Suprapubic skin (tissue), 4 donors: ENCODE data around the gene PARVB. TPM values are rescaled to one million over a fixed set of nuclear protein-coding genes. Genes with fewer than 3 reads are reported as not detected.

Experiments used
- DNase-seq, 2 donors: peaks; one replicate each; pipeline ENCODE4 v3.0.0-alpha.2; 2019; ENCODE audit warnings: low spot score in 2 of 2
- H3K27ac ChIP-seq: fragments of 200-600 bp; sonication (generic); one replicate; pipeline ENCODE4 v1.5.1; 2019
- H3K27me3 ChIP-seq: fragments of 200-600 bp; sonication (generic); one replicate; pipeline ENCODE4 v1.5.1; 2019
- H3K36me3 ChIP-seq: fragments of 200-600 bp; sonication (generic); one replicate; pipeline ENCODE4 v1.5.1; 2019
- H3K4me1 ChIP-seq: fragments of 200-600 bp; sonication (generic); one replicate; pipeline ENCODE4 v1.5.1; 2019
- H3K4me3 ChIP-seq: fragments of 200-600 bp; sonication (generic); one replicate; pipeline ENCODE4 v1.5.1; 2019; ENCODE audit warnings: mild to moderate bottlenecking
- H3K9me3 ChIP-seq: fragments of 200-600 bp; sonication (generic); one replicate; pipeline ENCODE4 v1.5.1; 2019
- EP300 ChIP-seq: sonication (generic); formaldehyde crosslinking; IDR thresholded peaks from one replicate; pipeline ENCODE4 v1.6.1; 2017; ENCODE audit warnings: antibody characterized with exemption
- POLR2A ChIP-seq, 2 donors: fragments of 450-650 bp; IDR thresholded peaks; one replicate each; pipeline ENCODE4 v1.6.1; 2017; ENCODE audit warnings: antibody characterized with exemption in 2 of 2, mild to moderate bottlenecking in 2 of 2, moderate library complexity in 2 of 2
- POLR2AphosphoS5 ChIP-seq, 3 donors: sonication (generic); formaldehyde crosslinking; IDR thresholded peaks; one replicate each; pipeline ENCODE4 v1.6.1; 2017; ENCODE audit warnings: antibody characterized with exemption in 3 of 3
- WGBS: methylation state at CpG from one replicate; pipeline ENCODE4 v1.1.5; 2018; 5-methylcytosine and 5-hydroxymethylcytosine counted together
- total RNA-seq, 4 donors: library from RNA; depleted of rRNA; stranded (reverse); fragments of >200 nt; gene quantifications; one replicate each; pipeline ENCODE4 v1.1.0, GENCODE V29; 2016
- TF ChIP-seq, protein P1 (sequence below), 2 donors: fragments of 200-600 bp in 1 of 2; fragments of 450-650 bp in 1 of 2; sonication (generic) in 1 of 2; IDR thresholded peaks; one replicate each; pipeline ENCODE4 v1.5.1; 2016 to 2019; ENCODE audit warnings: antibody characterized with exemption in 2 of 2, mild to moderate bottlenecking in 1 of 2, moderate library complexity in 1 of 2

PARVB gene
- total RNA-seq, 4 donors from 2014 or later = 9.7 to 17.8 (median 13.3) TPM

DNA sequence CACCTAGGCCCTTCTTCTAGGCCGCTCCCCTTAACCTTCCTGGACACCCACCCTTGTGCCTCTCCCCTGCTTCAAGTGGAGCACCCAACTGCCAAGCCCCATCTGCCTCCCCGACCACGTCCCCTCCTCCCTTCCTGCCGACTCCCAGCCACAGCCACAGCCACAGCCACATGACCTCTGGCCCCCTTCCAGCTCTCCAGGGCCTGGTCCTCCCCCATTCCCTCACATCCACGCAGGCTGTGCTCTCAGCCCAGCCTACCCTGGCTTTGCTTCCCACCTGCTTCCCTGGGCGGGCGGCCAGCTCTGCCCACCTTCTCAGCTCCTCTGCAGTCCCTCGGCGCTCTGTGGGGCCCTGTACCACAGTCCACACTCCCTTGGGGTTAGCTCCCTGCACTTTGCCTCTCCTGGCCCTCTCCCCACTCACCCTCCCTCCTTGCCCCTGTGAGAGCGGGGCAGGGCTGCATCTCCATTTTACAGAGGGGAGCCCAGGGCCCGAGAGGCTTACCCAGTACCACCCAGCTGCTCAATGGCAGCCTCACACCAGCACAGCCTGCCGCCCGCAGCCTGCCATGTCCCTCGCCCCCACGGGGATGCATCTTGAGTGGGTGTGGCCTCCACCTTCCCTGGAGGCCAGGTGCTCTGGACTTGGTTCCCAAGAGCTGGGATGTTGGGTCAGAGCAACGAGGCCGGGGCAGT is 176.9 kb downstream of the PARVB start:
- H3K4me1 ChIP-seq = no peaks in the 10 kb centered on the region
- no peaks in the 10 kb centered on the region for H3K36me3 ChIP-seq
- peaks cover 34% of the 10 kb centered on the region for H3K27me3 ChIP-seq
- no peak overlapping the region for H3K4me3 ChIP-seq
- WGBS = 79% methylated on average over 13 of the region's 17 CpGs
- no peak for DNase-seq
- no peak overlapping the region for H3K27ac ChIP-seq
- TF ChIP-seq POLR2AphosphoS5 (IDR thresholded peaks at IDR 0.05) (no peak), POLR2A (IDR thresholded peaks at IDR 0.05) (no peak), EP300 (no peak)
- TF ChIP-seq, protein P1, sequence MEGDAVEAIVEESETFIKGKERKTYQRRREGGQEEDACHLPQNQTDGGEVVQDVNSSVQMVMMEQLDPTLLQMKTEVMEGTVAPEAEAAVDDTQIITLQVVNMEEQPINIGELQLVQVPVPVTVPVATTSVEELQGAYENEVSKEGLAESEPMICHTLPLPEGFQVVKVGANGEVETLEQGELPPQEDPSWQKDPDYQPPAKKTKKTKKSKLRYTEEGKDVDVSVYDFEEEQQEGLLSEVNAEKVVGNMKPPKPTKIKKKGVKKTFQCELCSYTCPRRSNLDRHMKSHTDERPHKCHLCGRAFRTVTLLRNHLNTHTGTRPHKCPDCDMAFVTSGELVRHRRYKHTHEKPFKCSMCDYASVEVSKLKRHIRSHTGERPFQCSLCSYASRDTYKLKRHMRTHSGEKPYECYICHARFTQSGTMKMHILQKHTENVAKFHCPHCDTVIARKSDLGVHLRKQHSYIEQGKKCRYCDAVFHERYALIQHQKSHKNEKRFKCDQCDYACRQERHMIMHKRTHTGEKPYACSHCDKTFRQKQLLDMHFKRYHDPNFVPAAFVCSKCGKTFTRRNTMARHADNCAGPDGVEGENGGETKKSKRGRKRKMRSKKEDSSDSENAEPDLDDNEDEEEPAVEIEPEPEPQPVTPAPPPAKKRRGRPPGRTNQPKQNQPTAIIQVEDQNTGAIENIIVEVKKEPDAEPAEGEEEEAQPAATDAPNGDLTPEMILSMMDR (IDR thresholded peaks at IDR 0.05) = no peak
- no peaks in the 10 kb centered on the region for H3K9me3 ChIP-seq

DNA sequence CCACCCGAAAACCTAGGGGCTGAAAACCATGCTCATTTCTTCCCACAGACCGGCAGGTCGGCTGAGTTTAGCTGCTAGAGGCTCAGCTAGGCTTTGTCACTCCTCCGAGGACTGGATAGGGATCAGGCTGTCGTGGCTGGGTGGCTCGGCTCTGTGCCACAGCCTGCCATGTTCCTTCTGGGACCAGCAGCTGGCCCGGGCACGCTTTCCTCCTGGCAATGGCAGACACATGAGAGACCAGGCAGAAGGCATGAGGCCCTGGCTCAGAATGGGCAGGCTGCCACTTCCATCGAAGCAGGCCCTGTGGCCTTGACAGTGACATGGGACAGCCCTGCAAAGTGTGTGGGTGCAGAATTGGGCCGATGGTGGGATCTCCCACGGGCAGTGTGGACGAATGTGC is 177.6 kb downstream of the PARVB start:
- Histone ChIP-seq H3K36me3 (no peaks in the 10 kb centered on the region), H3K27me3 (peaks cover 28% of the 10 kb centered on the region), H3K27ac (no peak overlapping the region), H3K4me3 (no peak overlapping the region), H3K4me1 (no peaks in the 10 kb centered on the region), H3K9me3 (no peaks in the 10 kb centered on the region)
- WGBS = 68% methylated on average over 6 of the region's 12 CpGs
- no peak for DNase-seq
- TF ChIP-seq, protein P1 (IDR thresholded peaks at IDR 0.05) = no peak
- TF ChIP-seq POLR2A (IDR thresholded peaks at IDR 0.05) (no peak), EP300 (no peak), POLR2AphosphoS5 (IDR thresholded peaks at IDR 0.05) (no peak)

DNA sequence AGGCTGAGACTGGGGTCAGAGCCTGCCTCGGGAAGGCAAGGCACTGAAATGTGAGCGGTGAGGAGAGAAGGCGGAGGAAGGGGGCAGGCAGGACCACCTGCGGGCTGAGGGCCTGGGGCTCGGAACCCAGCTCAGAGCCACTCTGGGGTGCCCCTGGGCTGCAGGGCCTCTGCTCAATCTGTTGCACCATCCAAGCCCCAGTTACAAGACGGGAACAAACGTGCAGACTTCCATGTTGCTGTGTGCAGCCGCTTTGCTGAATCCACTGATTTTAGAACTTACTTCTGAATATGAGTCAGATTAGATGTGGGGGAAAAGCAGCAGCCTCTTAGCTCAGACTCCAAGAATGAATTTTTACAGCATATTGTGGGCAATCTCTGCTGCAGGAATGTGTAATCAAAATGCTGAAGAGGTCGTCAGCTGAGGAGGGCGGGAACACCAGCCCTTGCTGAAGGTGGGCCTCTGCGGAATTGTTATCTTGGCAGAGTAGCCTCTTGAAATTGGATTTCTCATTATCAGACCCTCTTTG is 178.2 kb downstream of the PARVB start:
- WGBS = 64% methylated on average over 10 of the region's 11 CpGs
- Histone ChIP-seq H3K9me3 (no peaks in the 10 kb centered on the region), H3K27me3 (peaks cover 22% of the 10 kb centered on the region), H3K27ac (no peak overlapping the region), H3K4me3 (no peak overlapping the region), H3K4me1 (no peaks in the 10 kb centered on the region), H3K36me3 (no peaks in the 10 kb centered on the region)
- peak in 1 of 2 donors; percentile 27 for DNase-seq
- TF ChIP-seq, protein P1 (IDR thresholded peaks at IDR 0.05) = no peak
- TF ChIP-seq EP300 = no peak
- TF ChIP-seq POLR2AphosphoS5 (IDR thresholded peaks at IDR 0.05) = no peak
- TF ChIP-seq POLR2A (IDR thresholded peaks at IDR 0.05) = no peak

DNA sequence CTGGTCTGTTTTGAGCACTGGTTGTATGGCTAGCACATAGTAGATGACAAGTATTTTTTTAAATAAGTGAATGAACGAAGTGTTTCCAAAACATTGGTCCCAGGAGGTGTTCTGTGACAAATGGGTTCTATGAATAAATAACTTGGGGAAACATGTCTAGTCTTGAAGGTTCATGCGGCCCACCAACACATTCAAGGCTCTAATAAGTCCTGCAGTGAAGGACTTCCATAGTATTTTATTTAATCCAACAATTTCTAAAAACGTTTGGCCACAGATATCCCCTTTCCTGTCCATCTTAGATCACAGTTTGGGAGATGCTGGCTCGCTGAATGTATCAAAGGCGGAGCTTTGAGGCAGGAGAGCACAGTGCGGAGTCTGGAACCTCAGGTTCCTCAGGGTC is 179.1 kb downstream of the PARVB start:
- 83% methylated on average over 6 of the region's 6 CpGs for WGBS
- TF ChIP-seq, protein P1 (IDR thresholded peaks at IDR 0.05) = no peak
- TF ChIP-seq POLR2AphosphoS5 (IDR thresholded peaks at IDR 0.05) (no peak), EP300 (no peak), POLR2A (IDR thresholded peaks at IDR 0.05) (no peak)
- Histone ChIP-seq H3K9me3 (no peaks in the 10 kb centered on the region), H3K4me1 (no peaks in the 10 kb centered on the region), H3K27ac (no peak overlapping the region), H3K36me3 (no peaks in the 10 kb centered on the region), H3K4me3 (no peak overlapping the region), H3K27me3 (peaks cover 20% of the 10 kb centered on the region)
- DNase-seq = peak in 1 of 2 donors; percentile 10

DNA sequence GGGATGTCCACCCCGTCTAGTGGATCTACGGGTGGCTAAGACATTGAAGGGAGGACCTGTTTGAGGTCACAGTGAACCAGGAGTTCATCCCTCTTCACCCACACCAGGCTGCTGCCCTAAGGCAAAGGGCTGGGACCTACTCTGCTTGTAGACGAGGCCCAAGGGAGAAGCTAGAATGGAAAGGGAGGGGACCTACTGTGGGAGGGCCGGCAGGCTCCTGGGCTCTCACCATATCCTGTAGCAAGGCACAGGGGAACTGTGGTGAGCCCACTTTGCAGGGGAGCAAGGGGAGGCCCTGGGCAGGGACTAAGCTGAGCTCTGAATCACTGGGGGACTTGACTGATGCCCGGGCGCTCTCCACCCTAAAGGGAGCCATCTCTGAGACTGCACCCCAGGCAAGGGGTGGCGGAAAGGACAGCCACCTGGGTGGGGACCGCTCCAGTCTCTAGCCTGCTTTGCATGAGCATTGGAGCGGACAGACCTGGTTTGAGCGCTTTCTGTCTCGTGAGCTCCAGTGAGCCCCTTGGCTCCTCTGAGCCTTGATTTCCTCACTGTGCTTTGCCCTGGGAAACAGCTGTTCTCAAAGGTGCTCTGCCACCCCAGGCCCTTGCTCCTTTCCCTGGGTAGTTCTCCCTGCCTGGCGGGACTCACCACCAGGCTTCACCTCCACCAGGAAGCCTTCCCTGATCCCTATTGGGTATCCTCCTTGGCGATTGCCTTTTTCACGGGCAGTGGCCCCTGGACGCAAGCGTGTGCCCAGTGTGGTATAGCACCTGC is 180.8 kb downstream of the PARVB start:
- Histone ChIP-seq H3K27ac (no peak overlapping the region), H3K4me3 (no peak overlapping the region), H3K9me3 (no peaks in the 10 kb centered on the region), H3K36me3 (no peaks in the 10 kb centered on the region), H3K27me3 (peaks cover 20% of the 10 kb centered on the region), H3K4me1 (no peaks in the 10 kb centered on the region)
- WGBS = 94% methylated on average over 9 of the region's 16 CpGs
- DNase-seq = peak; percentile 40 to 45
- TF ChIP-seq, protein P1 (IDR thresholded peaks at IDR 0.05) = no peak
- TF ChIP-seq EP300 = no peak
- TF ChIP-seq POLR2A (IDR thresholded peaks at IDR 0.05) = no peak
- TF ChIP-seq POLR2AphosphoS5 (IDR thresholded peaks at IDR 0.05) = no peak
